Vagina (tissue), 2 donors: ENCODE results near the gene ARHGAP27.

ENCODE experiments used
- CTCF ChIP-seq, 3 experiments: fragments of 450-650 bp in 2 of 3; fragments of 200-600 bp in 1 of 3; sonication (generic) in 1 of 3; IDR thresholded peaks; one replicate each; pipeline ENCODE4 v1.5.1; 2017 to 2019; ENCODE audit warnings: antibody characterized with exemption in 3 of 3, mild to moderate bottlenecking in 2 of 3, moderate library complexity in 2 of 3
- POLR2A ChIP-seq, 2 donors: fragments of 450-650 bp; IDR thresholded peaks; one replicate each; pipeline ENCODE4 v1.6.1; 2017; ENCODE audit warnings: antibody characterized with exemption in 2 of 2, mild to moderate bottlenecking in 2 of 2, moderate library complexity in 2 of 2
- POLR2AphosphoS5 ChIP-seq, 2 donors: sonication (generic); formaldehyde crosslinking; IDR thresholded peaks; one replicate each; pipeline ENCODE4 v1.9.0; 2017; ENCODE audit warnings: antibody characterized with exemption in 2 of 2, mild to moderate bottlenecking in 2 of 2, low read depth in 1 of 2; ENCODE audit not compliant: insufficient read depth in 1 of 2

GRCh38 chr17:45440161-45440778 is 7.6 kb upstream of the ARHGAP27 start:
- no peak for TF ChIP-seq CTCF (IDR thresholded peaks at IDR 0.05)
- TF ChIP-seq POLR2AphosphoS5 (IDR thresholded peaks at IDR 0.05; ENCODE audit: insufficient read depth in 1 of 2, low read depth in 1 of 2): no peak
- TF ChIP-seq POLR2A (IDR thresholded peaks at IDR 0.05): no peak
